ENCODE measurements around the gene IL9. TPM values are rescaled to one million over a fixed set of nuclear protein-coding genes. Genes with fewer than 3 reads are reported as not detected.
A peak's percentile ranks its signal among the peaks of the same experiment; 100 is the strongest.
"Not testable (repeated sequence)": the region's sequence is repeated elsewhere in the genome, so short reads cannot be mapped to it uniquely, and the experiment has no call there.

Gene IL9
- total RNA-seq, 4 donors from 2014 or later = not detected

- Histone ChIP-seq H3K4me3 (replicated peaks in 1 of 3) (no peak overlapping the region), H3K36me3 (no peaks in the 10 kb centered on the region), H3K27me3 (no peaks in the 10 kb centered on the region), H3K4me1 (no peaks in the 10 kb centered on the region), H3K9me3 (no peaks in the 10 kb centered on the region), H3K27ac (no peak overlapping the region)
- no peak for TF ChIP-seq CTCF (IDR thresholded peaks at IDR 0.05)
- no peak for TF ChIP-seq POLR2A (IDR thresholded peaks at IDR 0.05)
- no peak for DNase-seq
- intact Hi-C loops (cut with DNase I) = no loop called here
Measured at GRCh38 chr5:135862086-135862485, 33.6 kb downstream of the IL9 start.

- H3K4me3 ChIP-seq (replicated peaks in 1 of 3) = no peak overlapping the region
- H3K27me3 ChIP-seq = no peaks in the 10 kb centered on the region
- H3K4me1 ChIP-seq = no peaks in the 10 kb centered on the region
- no peak for TF ChIP-seq POLR2A (IDR thresholded peaks at IDR 0.05)
- no peak for TF ChIP-seq CTCF (IDR thresholded peaks at IDR 0.05)
- 96 to 97% methylated on average over 1 of the region's 1 CpG for WGBS, 2 donors
- no peaks in the 10 kb centered on the region for H3K9me3 ChIP-seq
- no peaks in the 10 kb centered on the region for H3K36me3 ChIP-seq
- no peak for DNase-seq
- intact Hi-C loops (cut with DNase I) = no loop called here
- no peak overlapping the region for H3K27ac ChIP-seq
Measured at GRCh38 chr5:135861641-135862040, 34.0 kb downstream of the IL9 start.

- no peak for DNase-seq
- TF ChIP-seq POLR2A (IDR thresholded peaks at IDR 0.05) (no peak), CTCF (IDR thresholded peaks at IDR 0.05) (no peak)
- Histone ChIP-seq H3K9me3 (no peaks in the 10 kb centered on the region), H3K27ac (no peak overlapping the region), H3K4me1 (no peaks in the 10 kb centered on the region), H3K4me3 (replicated peaks in 1 of 3) (no peak overlapping the region), H3K27me3 (no peaks in the 10 kb centered on the region), H3K36me3 (no peaks in the 10 kb centered on the region)
- 76 to 93% methylated on average over 1 of the region's 1 CpG for WGBS, 2 donors
- intact Hi-C loops (cut with DNase I) = no loop called here
Measured at GRCh38 chr5:135859641-135860040, 36.0 kb downstream of the IL9 start.

GRCh38 chr5:135859186-135859585, 36.5 kb downstream of the IL9 start:
- DNase-seq; H3K4me1 ChIP-seq; H3K27ac ChIP-seq; intact Hi-C loops (cut with DNase I); H3K4me3 ChIP-seq (replicated peaks in 1 of 3); H3K36me3 ChIP-seq; H3K27me3 ChIP-seq; H3K9me3 ChIP-seq: not testable (repeated sequence)
- 66 to 86% methylated on average over 3 of the region's 3 CpGs for WGBS, 2 donors

- intact Hi-C loops (cut with DNase I) = no loop called here
- H3K27ac ChIP-seq = no peak overlapping the region
- WGBS, 2 donors = 17 to 34% methylated on average over 2 of the region's 2 CpGs
Measured at GRCh38 chr5:135857630-135858311, 37.9 kb downstream of the IL9 start.

More at GRCh38 chr5:135857630-135858311, 37.9 kb downstream of the IL9 start:
- no peaks in the 10 kb centered on the region for H3K27me3 ChIP-seq
- H3K9me3 ChIP-seq = no peaks in the 10 kb centered on the region
- no peak overlapping the region for H3K4me3 ChIP-seq (replicated peaks in 1 of 3)
- peak; percentile 32 to 37 for DNase-seq
- TF ChIP-seq CTCF (IDR thresholded peaks at IDR 0.05) (no peak), POLR2A (IDR thresholded peaks at IDR 0.05) (no peak)
- H3K4me1 ChIP-seq = no peaks in the 10 kb centered on the region
- H3K36me3 ChIP-seq = no peaks in the 10 kb centered on the region
